IMR-90 (cell line): ENCODE measurements around the gene XKR7. TPM values are rescaled to one million over a fixed set of nuclear protein-coding genes. Genes with fewer than 3 reads are reported as not detected.

ENCODE experiments used
- ATAC-seq: fragments of 200-7000 bp; cut with Tn5 transposase; 2 replicates; pipeline ENCODE4 v1.9.1; 2020; ENCODE audit warnings: low read depth, mild to moderate bottlenecking, moderate library complexity
- BruUV-seq: library from RNA; stranded (reverse); fragments of 400-500 nt; replicated peaks from 2 replicates; lab custom pipeline; 2021; lab: Mats Ljungman, UMichigan
- CTCF ChIA-PET: fragments of 300-600 bp; formaldehyde crosslinking; extraction: SDS; loops from one replicate; lab custom pipeline; 2021; ENCODE audit warnings: antibody characterized with exemption; lab: Yijun Ruan, JAX
- POLR2A ChIA-PET: fragments of 300-600 bp; sonication (Branson Sonifier 250); formaldehyde crosslinking; loops from one replicate; lab custom pipeline; 2022; ENCODE audit warnings: antibody characterized with exemption; ENCODE audit not compliant: unreplicated experiment; lab: Charles Lee
- DNase-seq: peaks from one replicate; pipeline ENCODE4 v3.0.0; 2013
- H2AFZ ChIP-seq: replicated peaks from 2 replicates; pipeline ENCODE3; 2013; ENCODE audit warnings: low read length, mild to moderate bottlenecking; ENCODE audit not compliant: poor library complexity
- H2AK5ac ChIP-seq: 2 replicates; pipeline ENCODE4 v1.6.1; 2013; ENCODE audit warnings: low read depth, low read length, inconsistent platforms
- H2AK9ac ChIP-seq: replicated peaks from 2 replicates; pipeline ENCODE3; 2013; ENCODE audit warnings: mild to moderate bottlenecking, low read depth, low read length, moderate library complexity; ENCODE audit not compliant: poor library complexity
- H2BK120ac ChIP-seq: 2 replicates; pipeline ENCODE4 v1.6.1; 2013; ENCODE audit warnings: low read depth, low read length, inconsistent platforms
- H2BK15ac ChIP-seq: 3 replicates; pipeline ENCODE4 v1.6.1; 2013; ENCODE audit warnings: low read depth, low read length, inconsistent platforms
- H2BK20ac ChIP-seq: 2 replicates; pipeline ENCODE4 v1.6.1; 2013; ENCODE audit warnings: low read depth, mild to moderate bottlenecking, inconsistent platforms, low read length, moderate library complexity
- H2BK5ac ChIP-seq: 2 replicates; pipeline ENCODE4 v1.6.1; 2013; ENCODE audit warnings: mild to moderate bottlenecking, low read depth, low read length, inconsistent platforms; ENCODE audit not compliant: poor library complexity, severe bottlenecking
- H3K14ac ChIP-seq: replicated peaks from 2 replicates; pipeline ENCODE4 v1.6.1; 2013; ENCODE audit warnings: low read depth, low read length, inconsistent platforms
- H3K18ac ChIP-seq: 2 replicates; pipeline ENCODE4 v1.6.1; 2013; ENCODE audit warnings: low read depth, low read length, control low read depth
- H3K23ac ChIP-seq: 2 replicates; pipeline ENCODE4 v1.6.1; 2013; ENCODE audit warnings: low read depth, low read length, inconsistent platforms
- H3K27ac ChIP-seq: 2 replicates; pipeline ENCODE4 v1.5.1; 2013; ENCODE audit warnings: mild to moderate bottlenecking, control low read depth, low read length; ENCODE audit not compliant: insufficient read depth
- H3K27me3 ChIP-seq: 2 replicates; pipeline ENCODE4 v1.6.1; 2013; ENCODE audit warnings: low read length; ENCODE audit not compliant: control insufficient read depth, insufficient read depth
- H3K36me3 ChIP-seq: 2 replicates; pipeline ENCODE4 v1.6.1; 2013; ENCODE audit warnings: low read length, mixed read lengths; ENCODE audit not compliant: control insufficient read depth, insufficient read depth
- H3K4ac ChIP-seq: 2 replicates; pipeline ENCODE4 v1.6.1; 2013; ENCODE audit warnings: low read depth, low read length, inconsistent platforms
- H3K4me1 ChIP-seq: 2 replicates; pipeline ENCODE4 v1.6.1; 2013; ENCODE audit warnings: low read length, mixed read lengths; ENCODE audit not compliant: control insufficient read depth, insufficient read depth
- H3K4me2 ChIP-seq: 2 replicates; pipeline ENCODE4 v1.6.1; 2013; ENCODE audit warnings: low read depth, mild to moderate bottlenecking, control low read depth, low read length, moderate library complexity
- H3K4me3 ChIP-seq: 2 replicates; pipeline ENCODE4 v1.5.1; 2013; ENCODE audit warnings: low read depth, mild to moderate bottlenecking, control low read depth, low read length, moderate library complexity; ENCODE audit not compliant: insufficient read depth
- H3K56ac ChIP-seq: 2 replicates; pipeline ENCODE4 v1.6.1; 2013; ENCODE audit warnings: low read length, inconsistent platforms; ENCODE audit not compliant: insufficient read depth; ENCODE audit errors: extremely low read depth
- H3K79me1 ChIP-seq, 2 experiments: 2 replicates each; pipeline ENCODE4 v1.6.1; 2013; ENCODE audit warnings: low read length in 2 of 2, inconsistent platforms in 1 of 2, low read depth in 1 of 2
- H3K9ac ChIP-seq: 2 replicates; pipeline ENCODE4 v1.6.1; 2013; ENCODE audit warnings: low read depth, low read length, control low read depth
- H3K9me1 ChIP-seq: 2 replicates; pipeline ENCODE4 v1.6.1; 2013; ENCODE audit warnings: low read length, inconsistent platforms; ENCODE audit not compliant: insufficient read depth
- H3K9me3 ChIP-seq: 2 replicates; pipeline ENCODE4 v1.6.1; 2013; ENCODE audit warnings: low read length; ENCODE audit not compliant: control insufficient read depth, insufficient read depth
- H4K20me1 ChIP-seq: 2 replicates; pipeline ENCODE4 v1.6.1; 2013; ENCODE audit warnings: low read length, inconsistent platforms; ENCODE audit not compliant: insufficient read depth
- H4K5ac ChIP-seq: 2 replicates; pipeline ENCODE4 v1.6.1; 2013; ENCODE audit warnings: mild to moderate bottlenecking, low read depth, low read length, control low read depth
- H4K8ac ChIP-seq, 2 experiments: 2 replicates each; pipeline ENCODE4 v1.6.1; 2013; ENCODE audit warnings: low read depth in 2 of 2, low read length in 2 of 2, control low read depth in 1 of 2, inconsistent platforms in 1 of 2
- H4K91ac ChIP-seq: 2 replicates; pipeline ENCODE4 v1.6.1; 2013; ENCODE audit warnings: low read depth, low read length, inconsistent platforms; ENCODE audit not compliant: insufficient read depth
- CHD1 ChIP-seq: IDR thresholded peaks from 2 replicates; pipeline ENCODE4 v1.6.1; 2012; ENCODE audit warnings: low read depth, low read length, improper control_type of control experiment
- MAFK ChIP-seq: IDR thresholded peaks from 2 replicates; pipeline ENCODE4 v1.6.1; 2012; ENCODE audit warnings: low read depth, low read length, improper control_type of control experiment
- SMC3 ChIP-seq: fragments of 150-350 bp; IDR thresholded peaks from 2 replicates; pipeline ENCODE4 v1.6.1; 2016; ENCODE audit warnings: low read depth, mild to moderate bottlenecking, antibody characterized with exemption, low read length, moderate library complexity
- WGBS, 2 experiments: methylation state at CpG; one replicate each; pipeline versions ENCODE4 v1.1.5 to v1.1.7; 2013; ENCODE audit warnings: missing lambda C conversion rate in 2 of 2; ENCODE audit not compliant: insufficient read length in 1 of 2; ENCODE audit errors: extremely low coverage in 2 of 2; 5-methylcytosine and 5-hydroxymethylcytosine counted together
- dilution Hi-C: fragments of 300-500 bp; cut with HindIII; formaldehyde crosslinking; loops from one replicate; pipeline ENCODE4 v1.14.3; 2018; ENCODE audit warnings: low sequenced_read_pairs; ENCODE audit not compliant: unreplicated experiment
- in situ Hi-C: fragments of 300-500 bp; cut with MboI; formaldehyde crosslinking; loops from 3 replicates; pipeline ENCODE4 v1.14.3; 2019; ENCODE audit warnings: low sequenced_read_pairs, inconsistent platforms, mixed read lengths
- intact Hi-C: fragments of 100-400 bp; cut with micrococcal nuclease; formaldehyde crosslinking; loops from 2 replicates; pipeline ENCODE4 v1.10.0; 2022
- polyA plus RNA-seq, 3 experiments: library from polyadenylated mRNA; depleted of rRNA; stranded (reverse); fragments of >200 nt; gene quantifications; 2 replicates each; pipeline ENCODE4 v1.2.3, GENCODE V29; 2012; ENCODE audit warnings: low replicate concordance in 1 of 3
- total RNA-seq: library from RNA; depleted of rRNA; stranded (reverse); fragments of >200 nt; gene quantifications from 2 replicates; pipeline ENCODE4 v1.2.3, GENCODE V29; 2012

The XKR7 gene
- total and polyA plus RNA-seq, 2 of the 4 experiments (the other 2 are of a cell fraction), result not detected

DNA sequence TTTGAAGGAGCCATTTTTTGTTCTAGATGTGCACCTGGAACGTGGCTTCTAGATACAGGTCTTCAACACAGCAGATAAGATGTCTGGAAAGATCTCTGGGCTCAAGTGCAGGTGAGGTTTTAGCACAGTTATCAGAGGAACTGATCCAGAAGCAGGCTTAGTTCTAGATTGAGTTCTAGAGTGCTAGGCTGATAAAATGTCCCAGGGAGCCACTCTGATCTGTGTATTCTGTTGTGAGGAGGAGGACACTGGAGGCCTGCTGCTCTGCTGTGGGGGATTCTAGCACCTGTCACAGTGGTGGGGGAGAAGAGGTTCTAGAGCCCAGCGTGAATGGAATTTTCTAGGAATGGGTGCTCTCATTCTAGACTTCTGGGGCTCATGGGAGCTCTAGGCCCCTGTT, 30.3 kb downstream of the XKR7 start:
- WGBS, 2 experiments, result no CpG with 5 or more reads among the region's 2 CpGs
- intact Hi-C loops, result no loop called here
- Histone ChIP-seq H4K5ac (no peak overlapping the region), H3K79me1 (no peaks in the 10 kb centered on the region), H3K4me3 (no peak overlapping the region), H3K9ac (no peak overlapping the region), H4K91ac (no peak overlapping the region), H2BK15ac (no peak overlapping the region), H4K20me1 (no peaks in the 10 kb centered on the region), H3K27ac (no peak overlapping the region), H2BK5ac (no peak overlapping the region), H3K14ac (no peak overlapping the region), H3K4ac (no peak overlapping the region), H2AFZ (no peak overlapping the region), H2BK120ac (no peak overlapping the region), H3K18ac (no peak overlapping the region), H2AK9ac (no peak overlapping the region), H4K8ac (no peak overlapping the region), H3K27me3 (peaks cover 57% of the 10 kb centered on the region), H3K23ac (no peak overlapping the region), H2BK20ac (no peak overlapping the region), H3K36me3 (no peaks in the 10 kb centered on the region), H3K9me3 (no peaks in the 10 kb centered on the region), H3K56ac (no peak overlapping the region), H3K9me1 (no peaks in the 10 kb centered on the region), H3K4me2 (no peak overlapping the region), H3K4me1 (no peaks in the 10 kb centered on the region), H2AK5ac (no peak overlapping the region)
- ATAC-seq, result no peak
- in situ Hi-C loops, result no loop called here
- TF ChIP-seq SMC3 (no peak), MAFK (no peak), CHD1 (no peak)
- BruUV-seq, result no TSS peak
- POLR2A ChIA-PET, result no interaction called here
- no peak for DNase-seq
- dilution Hi-C loops, result no loop called here
- CTCF ChIA-PET, result no interaction called here
